ENCODE data around the gene NFIX. TPM values are rescaled to one million over a fixed set of nuclear protein-coding genes. Genes with fewer than 3 reads are reported as not detected.

Gene NFIX
- total RNA-seq, 1 donor from 2014 or later = 6.7 TPM

- TF ChIP-seq CTCF (IDR thresholded peaks at IDR 0.05; ENCODE audit: insufficient read depth, low read length, poor library complexity, severe bottlenecking) = no peak
- no peak overlapping the region for H3K4me3 ChIP-seq (ENCODE audit: low read depth, low read length)
- no peak for DNase-seq (ENCODE audit: low read depth)
- H3K36me3 ChIP-seq (ENCODE audit: control insufficient read depth, insufficient read depth, low read length) = peaks cover 2% of the 10 kb centered on the region
- no peaks in the 10 kb centered on the region for H3K27me3 ChIP-seq (ENCODE audit: control insufficient read depth, insufficient read depth, low read length)
These were observed 81.5 kb downstream of the NFIX start for GRCh38 chr19:13076787-13077186.

- DNase-seq (ENCODE audit: low read depth) = no peak
- Histone ChIP-seq H3K27me3 (ENCODE audit: control insufficient read depth, insufficient read depth, low read length) (no peaks in the 10 kb centered on the region), H3K4me3 (ENCODE audit: low read depth, low read length) (no peak overlapping the region), H3K36me3 (ENCODE audit: control insufficient read depth, insufficient read depth, low read length) (peaks cover 2% of the 10 kb centered on the region)
- no peak for TF ChIP-seq CTCF (IDR thresholded peaks at IDR 0.05; ENCODE audit: insufficient read depth, low read length, poor library complexity, severe bottlenecking)
These were observed 82.0 kb downstream of the NFIX start for GRCh38 chr19:13077240-13077639.

GRCh38 chr19:13078381-13078780 lies 83.1 kb downstream of the NFIX start:
- Histone ChIP-seq H3K27me3 (ENCODE audit: control insufficient read depth, insufficient read depth, low read length) (no peaks in the 10 kb centered on the region), H3K4me3 (ENCODE audit: low read depth, low read length) (no peak overlapping the region), H3K36me3 (ENCODE audit: control insufficient read depth, insufficient read depth, low read length) (peaks cover 2% of the 10 kb centered on the region)
- TF ChIP-seq CTCF (IDR thresholded peaks at IDR 0.05; ENCODE audit: insufficient read depth, low read length, poor library complexity, severe bottlenecking) = no peak
- DNase-seq (ENCODE audit: low read depth) = no peak

- DNase-seq (ENCODE audit: low read depth) = no peak
- Histone ChIP-seq H3K4me3 (ENCODE audit: low read depth, low read length) (no peak overlapping the region), H3K27me3 (ENCODE audit: control insufficient read depth, insufficient read depth, low read length) (no peaks in the 10 kb centered on the region), H3K36me3 (ENCODE audit: control insufficient read depth, insufficient read depth, low read length) (peaks cover 2% of the 10 kb centered on the region)
- no peak for TF ChIP-seq CTCF (IDR thresholded peaks at IDR 0.05; ENCODE audit: insufficient read depth, low read length, poor library complexity, severe bottlenecking)
These were observed 83.7 kb downstream of the NFIX start for GRCh38 chr19:13078897-13079541.

GRCh38 chr19:13079542-13079986 lies 84.3 kb downstream of the NFIX start:
- TF ChIP-seq CTCF (IDR thresholded peaks at IDR 0.05; ENCODE audit: insufficient read depth, low read length, poor library complexity, severe bottlenecking) = no peak
- no peak for DNase-seq (ENCODE audit: low read depth)
- H3K4me3 ChIP-seq (ENCODE audit: low read depth, low read length) = no peak overlapping the region
- peaks cover 2% of the 10 kb centered on the region for H3K36me3 ChIP-seq (ENCODE audit: control insufficient read depth, insufficient read depth, low read length)
- H3K27me3 ChIP-seq (ENCODE audit: control insufficient read depth, insufficient read depth, low read length) = no peaks in the 10 kb centered on the region
